GM19023 (cell line): ENCODE data around the gene HNRNPAB.
"Not testable (repeated sequence)": the region's sequence is repeated elsewhere in the genome, so short reads cannot be mapped to it uniquely, and the experiment has no call there.

Experiments
- ATAC-seq: cut with Tn5 transposase; IDR thresholded peaks from one replicate; pipeline ENCODE4 v1.9.1; 2021; ENCODE audit warnings: mild to moderate bottlenecking, moderate library complexity; ENCODE audit not compliant: unreplicated experiment

The HNRNPAB gene

GRCh38 chr5:178241688-178242231 is 37.4 kb downstream of the HNRNPAB start:
- no peak for ATAC-seq

- no peak for ATAC-seq
Observed at GRCh38 chr5:178242416-178242815, 38.1 kb downstream of the HNRNPAB start.

GRCh38 chr5:178244576-178244975 is 40.2 kb downstream of the HNRNPAB start:
- ATAC-seq, result no peak

GRCh38 chr5:178245389-178245788 is 41.1 kb downstream of the HNRNPAB start:
- no peak for ATAC-seq

GRCh38 chr5:178246624-178247279 is 42.4 kb downstream of the HNRNPAB start:
- ATAC-seq, result no peak

- no peak for ATAC-seq
Observed at GRCh38 chr5:178247481-178248456, 43.4 kb downstream of the HNRNPAB start.

GRCh38 chr5:178248750-178249149 is 44.4 kb downstream of the HNRNPAB start:
- no peak for ATAC-seq

DNA sequence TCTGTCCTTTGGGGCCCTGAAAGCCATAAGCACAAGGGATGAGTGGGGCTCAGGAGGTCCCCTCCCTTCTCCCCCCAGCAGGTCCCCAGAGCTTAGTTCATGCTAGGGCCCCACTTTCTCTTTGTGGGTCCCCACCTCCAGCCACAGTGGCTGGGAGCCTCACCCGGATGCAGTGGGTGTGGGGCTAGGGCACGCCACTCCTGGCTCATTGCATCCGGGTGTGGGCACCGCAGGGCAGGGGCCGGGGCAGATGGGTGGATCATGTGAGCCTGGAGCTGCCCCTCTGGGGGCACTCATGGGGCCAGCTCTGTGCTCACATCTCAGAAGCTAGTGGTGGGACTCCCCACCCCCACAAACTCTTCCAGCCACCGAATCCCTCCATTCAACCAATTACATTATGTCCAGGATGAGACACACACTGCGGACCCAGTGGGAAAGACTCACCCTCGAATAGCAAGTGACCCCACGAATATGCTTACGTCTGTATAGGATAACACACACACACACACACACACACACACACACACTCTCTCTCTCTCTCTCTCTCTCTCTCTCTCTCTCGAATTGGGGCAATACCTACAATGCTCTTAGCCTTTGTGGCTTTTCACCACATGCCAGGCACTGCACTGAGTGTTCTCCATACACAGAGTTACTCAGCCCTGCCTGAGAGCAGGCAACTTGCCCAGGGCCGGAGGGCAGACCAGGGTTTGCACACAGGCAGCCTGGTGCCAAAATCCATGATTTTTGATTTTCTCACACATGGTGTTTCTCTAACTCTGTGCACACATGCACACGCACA is 45.1 kb downstream of the HNRNPAB start:
- no peak for ATAC-seq

DNA sequence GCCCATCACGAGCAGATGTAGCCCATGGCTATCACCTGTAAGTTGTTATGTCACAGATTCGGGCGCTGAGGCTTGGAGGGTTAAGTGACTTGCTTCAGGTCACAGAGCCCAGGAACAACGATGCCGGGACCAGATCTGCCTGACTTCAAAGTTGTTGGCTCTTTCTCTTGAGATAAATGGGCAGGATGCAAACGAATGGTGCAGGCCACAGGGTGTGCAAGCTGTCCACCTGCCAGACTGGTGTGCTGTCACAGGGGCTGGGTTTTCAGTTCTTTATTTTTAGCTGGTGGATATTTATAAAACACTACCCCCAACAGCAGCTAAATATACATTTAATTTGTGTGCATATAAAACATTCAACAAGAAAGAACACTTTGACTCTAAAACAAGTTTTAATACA is 45.9 kb downstream of the HNRNPAB start:
- no peak for ATAC-seq

DNA sequence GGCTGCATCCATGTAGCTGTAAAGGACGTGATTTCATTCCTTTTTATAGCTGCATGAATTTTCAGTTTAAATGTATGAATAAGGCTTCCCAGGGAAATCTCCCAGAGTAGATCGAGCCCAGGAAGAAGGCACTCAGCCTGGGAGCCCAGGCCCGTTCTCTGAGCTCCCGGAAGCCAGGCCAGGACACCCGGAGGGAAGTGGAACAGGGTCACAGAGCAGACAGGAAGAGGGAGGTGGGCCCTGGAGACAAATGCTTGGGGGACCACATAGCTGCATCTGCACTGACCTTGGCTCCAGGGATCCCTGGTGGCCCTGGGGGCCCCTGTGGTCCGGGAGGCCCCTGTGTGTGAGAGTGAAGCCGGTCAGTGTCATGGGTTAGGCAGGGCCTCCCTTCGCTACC is 47.9 kb downstream of the HNRNPAB start:
- no peak for ATAC-seq

DNA sequence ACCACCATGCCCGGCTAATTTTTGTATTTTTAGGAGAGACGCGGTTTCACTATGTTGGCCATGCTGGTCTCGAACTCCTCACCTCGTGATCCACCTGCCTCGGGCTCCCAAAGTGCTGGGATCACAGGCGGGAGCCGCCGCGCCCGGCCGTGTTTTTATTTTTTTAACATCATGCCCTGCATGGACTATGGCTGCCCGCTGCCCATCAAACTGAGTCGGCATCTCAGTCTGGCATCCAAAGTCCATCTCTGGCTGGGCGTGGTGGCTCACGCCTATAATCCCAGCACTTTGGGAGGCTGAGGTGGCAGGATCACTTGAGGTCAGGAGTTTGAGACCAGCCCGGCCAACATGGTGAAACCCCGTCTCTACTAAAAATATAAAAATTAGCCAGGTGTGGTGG is 49.3 kb downstream of the HNRNPAB start:
- ATAC-seq, result not testable (repeated sequence)

- no peak for ATAC-seq
Observed at GRCh38 chr5:178256746-178257145, 52.4 kb downstream of the HNRNPAB start.

DNA sequence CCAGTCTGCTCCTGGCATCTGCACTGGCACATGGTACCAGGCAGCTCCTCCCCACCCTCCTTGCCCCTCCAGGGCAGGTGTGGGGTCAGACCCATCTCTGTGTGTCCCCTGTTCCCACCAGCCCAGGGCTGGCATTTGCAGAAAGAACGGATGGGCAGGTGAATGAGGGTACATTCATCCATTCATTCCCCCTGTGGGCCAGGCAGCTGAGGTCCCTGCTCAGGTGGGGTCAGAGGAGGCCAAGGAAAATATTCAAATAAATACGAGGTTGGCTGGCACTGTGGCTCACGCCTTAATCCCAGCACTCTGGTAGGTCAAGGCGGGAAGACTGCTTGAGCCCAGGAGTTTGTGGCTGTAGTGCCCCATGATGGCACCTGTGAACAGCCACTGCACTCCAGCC is 53.3 kb downstream of the HNRNPAB start:
- ATAC-seq, result no peak

- no peak for ATAC-seq
Observed at GRCh38 chr5:178259623-178260536, 55.5 kb downstream of the HNRNPAB start.
